HG02870 (cell line): ENCODE results near the gene RHOT2.
A peak's percentile ranks its signal among the peaks of the same experiment; 100 is the strongest.
"Not testable (repeated sequence)": the region's sequence is repeated elsewhere in the genome, so short reads cannot be mapped to it uniquely, and the experiment has no call there.

ENCODE experiments used
- ATAC-seq: cut with Tn5 transposase; IDR thresholded peaks from one replicate; pipeline ENCODE4 v1.9.1; 2021; ENCODE audit warnings: mild to moderate bottlenecking, moderate library complexity; ENCODE audit not compliant: unreplicated experiment

The RHOT2 gene

DNA sequence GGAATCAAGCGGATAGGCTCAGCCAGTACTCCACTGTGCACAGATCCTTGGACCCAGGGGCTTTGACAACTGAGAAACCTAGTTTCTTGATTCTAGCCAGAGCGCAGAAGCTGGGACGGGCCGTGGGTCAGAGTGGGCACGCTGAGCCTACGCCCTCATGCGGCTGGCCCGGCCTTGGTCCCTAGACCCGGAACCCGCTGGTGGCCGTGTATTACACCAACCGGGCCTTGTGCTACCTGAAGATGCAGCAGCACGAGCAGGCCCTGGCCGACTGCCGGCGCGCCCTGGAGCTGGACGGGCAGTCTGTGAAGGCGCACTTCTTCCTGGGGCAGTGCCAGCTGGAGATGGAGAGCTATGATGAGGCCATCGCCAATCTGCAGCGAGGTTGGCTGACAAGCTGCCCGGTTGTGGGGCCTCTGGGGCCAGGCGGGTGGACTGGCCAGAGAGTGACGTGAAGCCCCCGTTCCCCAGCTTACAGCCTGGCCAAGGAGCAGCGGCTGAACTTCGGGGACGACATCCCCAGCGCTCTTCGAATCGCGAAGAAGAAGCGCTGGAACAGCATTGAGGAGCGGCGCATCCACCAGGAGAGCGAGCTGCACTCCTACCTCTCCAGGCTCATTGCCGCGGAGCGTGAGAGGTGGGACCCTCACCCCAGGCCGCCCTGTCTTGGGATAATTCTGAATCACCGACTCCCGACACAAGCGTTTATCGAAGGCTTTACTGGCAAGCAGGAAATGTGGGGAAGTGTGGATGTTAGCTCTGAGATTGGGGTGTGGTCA, 13.2 kb downstream of the RHOT2 start:
- no peak for ATAC-seq

- no peak for ATAC-seq
Measured at GRCh38 chr16:681746-682427, 14.0 kb downstream of the RHOT2 start.

- ATAC-seq = no peak
Measured at GRCh38 chr16:682493-683395, 14.8 kb downstream of the RHOT2 start.

GRCh38 chr16:683396-684070, 15.6 kb downstream of the RHOT2 start:
- ATAC-seq = no peak

DNA sequence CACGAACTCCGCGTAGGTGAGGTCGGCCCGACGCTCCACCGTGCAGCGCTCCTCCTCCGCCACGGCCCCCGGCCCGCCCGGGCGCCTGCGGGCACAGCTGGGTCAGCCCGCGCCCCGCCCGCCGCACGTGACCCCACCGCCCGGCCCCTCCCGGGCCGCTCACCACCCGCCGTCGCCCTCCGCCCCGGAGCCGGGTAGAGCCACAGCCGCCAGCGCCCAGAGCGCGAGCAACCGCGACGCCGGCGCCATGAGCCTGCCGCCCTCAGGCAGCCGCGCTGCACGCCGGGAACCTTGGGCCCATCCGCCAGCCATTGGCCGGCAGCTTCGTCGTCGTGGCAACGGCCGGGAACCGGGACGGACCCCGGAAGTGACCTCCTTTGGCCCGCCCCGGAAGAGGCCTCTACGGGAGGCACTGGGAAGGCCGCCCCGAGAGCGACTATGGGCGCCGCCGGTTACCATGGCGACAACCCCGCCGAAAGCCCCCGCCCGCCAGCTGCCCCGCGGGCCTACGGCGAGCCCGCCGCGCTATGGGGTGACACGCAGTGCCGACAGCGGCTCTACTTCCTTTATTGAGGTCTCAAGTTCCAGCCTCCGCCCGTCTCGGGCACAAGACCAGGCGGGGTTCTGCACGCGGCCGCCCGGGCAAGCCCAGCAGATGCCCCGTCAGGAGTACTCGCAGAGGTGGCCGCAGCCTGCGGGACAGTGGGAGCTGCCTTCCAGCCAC, 16.3 kb downstream of the RHOT2 start, which contains the start of gene JMJD8:
Gene JMJD8 (minus strand): TSS at position 264 of the 724 bp plus-strand sequence. CDS start 15 bp downstream, at position 249.
- ATAC-seq = peak; percentile 59

GRCh38 chr16:684961-685696, 17.2 kb downstream of the RHOT2 start:
- no peak for ATAC-seq

- no peak for ATAC-seq
Measured at GRCh38 chr16:685967-686366, 18.0 kb downstream of the RHOT2 start.

- no peak for ATAC-seq
Measured at GRCh38 chr16:686459-687260, 18.7 kb downstream of the RHOT2 start.

DNA sequence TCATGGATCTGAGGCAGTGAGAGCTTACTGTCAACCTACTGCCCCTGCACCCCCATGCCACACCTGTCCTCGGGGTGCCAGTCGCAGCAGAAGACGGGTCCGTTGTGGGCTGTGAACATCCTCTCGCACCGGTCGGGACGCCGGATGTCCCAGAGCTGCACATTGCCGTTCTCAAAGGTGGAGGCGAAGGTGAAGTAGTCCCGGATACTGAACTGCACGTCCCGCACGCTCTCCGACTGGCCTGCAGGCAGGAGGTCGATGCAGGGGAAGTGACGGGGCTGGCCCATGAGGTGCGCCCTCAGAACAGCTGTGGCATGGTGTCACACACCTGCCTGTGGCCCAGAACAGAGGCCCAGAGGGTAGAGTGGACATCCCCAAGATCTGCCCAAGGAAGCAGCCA, 19.6 kb downstream of the RHOT2 start:
- ATAC-seq = no peak

DNA sequence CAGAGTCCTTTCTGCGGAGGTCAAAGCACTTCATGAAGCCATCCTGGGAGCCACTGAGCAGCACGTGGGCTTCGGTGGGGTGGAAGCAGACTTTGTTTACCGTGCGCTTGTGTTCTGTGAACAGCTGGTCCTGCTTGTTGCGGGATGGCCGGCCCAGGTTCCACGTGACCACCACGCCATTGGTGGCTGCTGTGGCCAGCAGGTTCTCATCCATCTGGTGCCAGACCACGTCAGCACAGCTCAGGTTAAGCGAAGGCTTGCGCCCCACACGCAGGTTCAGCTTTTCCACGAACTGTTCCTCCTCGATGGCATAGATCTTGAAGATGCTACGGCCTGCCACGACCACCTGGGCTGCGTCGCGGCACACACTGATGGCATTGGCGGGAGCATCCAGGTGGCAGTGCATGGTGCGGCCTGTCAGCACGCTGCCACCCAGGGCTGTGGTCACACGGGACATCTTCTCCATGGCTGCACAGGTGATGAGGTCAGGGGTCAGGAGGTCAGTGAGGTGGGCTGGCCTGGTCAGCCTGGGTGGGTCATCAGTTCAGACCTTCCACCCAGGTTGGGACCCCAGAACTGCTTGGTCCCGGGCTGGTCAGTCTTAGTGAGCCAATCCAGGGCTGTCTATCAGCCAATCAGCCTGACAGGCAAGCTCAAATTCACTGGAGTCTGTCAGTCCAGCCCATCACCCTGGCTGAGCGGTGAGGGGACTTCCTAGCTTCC, 21.4 kb downstream of the RHOT2 start:
- no peak for ATAC-seq

GRCh38 chr16:691242-691641, 23.3 kb downstream of the RHOT2 start:
- ATAC-seq = not testable (repeated sequence)

GRCh38 chr16:692356-693108, 24.6 kb downstream of the RHOT2 start:
- ATAC-seq = no peak

- ATAC-seq = no peak
Measured at GRCh38 chr16:693364-693763, 25.4 kb downstream of the RHOT2 start.

DNA sequence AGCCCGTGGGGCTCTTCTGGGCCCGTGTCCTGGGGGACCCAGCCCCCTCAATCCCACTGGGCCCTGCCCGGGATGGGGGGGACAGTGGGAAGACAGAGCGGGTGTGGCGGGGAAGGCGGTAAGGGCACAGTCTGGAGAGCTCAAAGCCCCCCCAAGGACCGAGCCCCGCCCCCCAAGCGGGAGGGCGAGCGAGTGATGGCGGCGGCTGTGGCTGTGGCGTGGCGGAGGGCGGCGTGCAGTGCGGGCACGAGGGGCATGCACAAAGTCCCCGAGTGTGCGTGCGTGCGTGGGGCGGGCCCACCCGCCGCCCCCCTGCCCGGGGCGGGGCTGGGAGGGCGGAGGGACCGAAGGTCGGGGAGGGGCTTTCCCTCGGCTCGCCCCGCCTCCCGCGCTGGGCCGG, 25.8 kb downstream of the RHOT2 start:
- no peak for ATAC-seq

DNA sequence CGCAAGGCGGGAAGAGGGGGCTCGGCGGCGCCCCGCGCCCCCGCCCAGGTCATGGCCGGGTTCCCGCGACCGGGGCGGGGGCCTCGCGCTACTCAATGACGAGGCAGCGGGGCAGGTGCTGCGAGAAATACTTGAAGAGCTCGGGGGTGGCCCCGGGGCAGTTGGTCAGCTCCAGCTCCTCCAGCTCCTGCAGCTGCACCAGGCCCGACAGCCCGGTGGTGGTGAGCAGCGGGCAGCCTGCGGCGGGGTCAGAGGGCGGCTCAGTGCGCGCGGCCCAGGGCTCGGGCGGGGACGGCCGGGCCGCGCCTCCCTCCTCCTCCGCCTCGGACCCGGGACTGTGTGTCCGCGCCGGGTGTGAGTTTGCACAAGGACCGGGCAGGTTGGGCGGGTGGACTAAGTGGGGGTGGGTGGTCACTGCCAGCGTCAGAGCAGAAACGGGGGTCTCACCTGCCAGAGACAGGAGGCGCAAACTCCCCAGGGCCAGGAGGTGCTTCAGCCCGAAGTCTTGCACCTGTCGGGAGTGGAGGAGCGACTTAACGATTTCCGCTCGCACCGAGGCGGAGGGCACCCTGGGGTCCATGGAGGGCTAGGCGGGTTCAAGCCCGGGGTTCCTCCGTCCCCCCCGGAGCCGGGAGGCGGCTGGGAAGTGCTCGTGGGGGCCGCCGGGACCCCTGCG, 26.4 kb downstream of the RHOT2 start:
- ATAC-seq = no peak

- no peak for ATAC-seq
Measured at GRCh38 chr16:694863-695354, 27.0 kb downstream of the RHOT2 start.
